Stimulated activated naive CD8-positive, alpha-beta T cell treated with anti-CD3 and anti-CD28 coated beads, Interleukin-15, amount 100 ng/mL, for 72 hours (primary cell): ENCODE data around the gene CCDC138.

ENCODE experiments used
- ATAC-seq: fragments of 150-1000 bp; cut with Tn5 transposase; 2 replicates; pipeline ENCODE4 v1.10.0; 2021; ENCODE audit warnings: mild to moderate bottlenecking, moderate library complexity
- DNase-seq, 2 donors: peaks; one replicate each; pipeline ENCODE4 v3.0.0; 2021 to 2022
- H3K27ac Mint-ChIP-seq, 2 donors: one replicate each; pipeline ENCODE4 v1.8.0; 2022; ENCODE audit warnings: mild to moderate bottlenecking in 2 of 2, mixed read lengths in 2 of 2, moderate library complexity in 2 of 2
- H3K27me3 Mint-ChIP-seq: one replicate; pipeline ENCODE4 v1.8.0; 2022; ENCODE audit warnings: mixed read lengths
- H3K4me1 Mint-ChIP-seq: one replicate; pipeline ENCODE4 v1.8.0; 2022; ENCODE audit warnings: mild to moderate bottlenecking, mixed read lengths
- H3K4me3 Mint-ChIP-seq, 2 donors: one replicate each; pipeline ENCODE4 v1.8.0; 2022; ENCODE audit warnings: mild to moderate bottlenecking in 2 of 2, mixed read lengths in 2 of 2, moderate library complexity in 1 of 2
- H3K9me3 Mint-ChIP-seq, 2 donors: one replicate each; pipeline ENCODE4 v1.8.0; 2022; ENCODE audit warnings: mixed read lengths in 2 of 2

Gene CCDC138

GRCh38 chr2:108854484-108854883 is 67.9 kb downstream of the CCDC138 start:
- Mint-ChIP-seq H3K4me3 (no peak overlapping the region), H3K27me3 (no peaks in the 10 kb centered on the region), H3K27ac (no peak overlapping the region), H3K4me1 (no peaks in the 10 kb centered on the region), H3K9me3 (no peaks in the 10 kb centered on the region)
- no peak for DNase-seq
- ATAC-seq = no peak

GRCh38 chr2:108855194-108855593 is 68.6 kb downstream of the CCDC138 start:
- Mint-ChIP-seq H3K27me3 (no peaks in the 10 kb centered on the region), H3K4me3 (no peak overlapping the region), H3K27ac (no peak overlapping the region), H3K9me3 (no peaks in the 10 kb centered on the region), H3K4me1 (no peaks in the 10 kb centered on the region)
- DNase-seq (no peak), ATAC-seq (peak; percentile 60)

GRCh38 chr2:108858894-108859293 is 72.3 kb downstream of the CCDC138 start:
- Mint-ChIP-seq H3K27me3 (no peaks in the 10 kb centered on the region), H3K27ac (no peak overlapping the region), H3K4me1 (no peaks in the 10 kb centered on the region), H3K4me3 (no peak overlapping the region), H3K9me3 (no peaks in the 10 kb centered on the region)
- ATAC-seq (no peak), DNase-seq (no peak)

- H3K4me3 Mint-ChIP-seq = no peak overlapping the region
- H3K9me3 Mint-ChIP-seq = peaks cover 19 to 22% of the 10 kb centered on the region in 2 donors
- peaks cover 6% of the 10 kb centered on the region for H3K4me1 Mint-ChIP-seq
- H3K27me3 Mint-ChIP-seq = no peaks in the 10 kb centered on the region
- no peak for DNase-seq
- no peak for ATAC-seq
- H3K27ac Mint-ChIP-seq = no peak overlapping the region
Observed at GRCh38 chr2:108866041-108866440, 79.5 kb downstream of the CCDC138 start.

GRCh38 chr2:108868911-108869310 is 82.3 kb downstream of the CCDC138 start:
- Mint-ChIP-seq H3K4me1 (peaks cover 6% of the 10 kb centered on the region), H3K27ac (no peak overlapping the region), H3K27me3 (no peaks in the 10 kb centered on the region), H3K4me3 (no peak overlapping the region), H3K9me3 (peaks cover 24 to 27% of the 10 kb centered on the region in 2 donors)
- ATAC-seq = no peak
- no peak for DNase-seq

- H3K27ac Mint-ChIP-seq = no peak overlapping the region
- H3K4me3 Mint-ChIP-seq = no peak overlapping the region
- peaks cover 6% of the 10 kb centered on the region for H3K4me1 Mint-ChIP-seq
- H3K27me3 Mint-ChIP-seq = no peaks in the 10 kb centered on the region
- peaks cover 24 to 27% of the 10 kb centered on the region in 2 donors for H3K9me3 Mint-ChIP-seq
- no peak for ATAC-seq
- no peak for DNase-seq
Observed at GRCh38 chr2:108869542-108869941, 83.0 kb downstream of the CCDC138 start.

GRCh38 chr2:108870069-108870644 is 83.6 kb downstream of the CCDC138 start:
- Mint-ChIP-seq H3K4me1 (peaks cover 6% of the 10 kb centered on the region), H3K4me3 (no peak overlapping the region), H3K27me3 (no peaks in the 10 kb centered on the region), H3K27ac (no peak overlapping the region), H3K9me3 (peaks cover 24 to 27% of the 10 kb centered on the region in 2 donors)
- ATAC-seq (no peak), DNase-seq (no peak)

- DNase-seq (no peak), ATAC-seq (no peak)
- H3K27ac Mint-ChIP-seq = no peak overlapping the region
- no peaks in the 10 kb centered on the region for H3K4me1 Mint-ChIP-seq
- H3K4me3 Mint-ChIP-seq = no peak overlapping the region
- no peaks in the 10 kb centered on the region for H3K27me3 Mint-ChIP-seq
- peaks cover 17 to 27% of the 10 kb centered on the region in 2 donors for H3K9me3 Mint-ChIP-seq
Observed at GRCh38 chr2:108877506-108877905, 90.9 kb downstream of the CCDC138 start.

GRCh38 chr2:108878276-108878675 is 91.7 kb downstream of the CCDC138 start:
- no peak for ATAC-seq
- H3K9me3 Mint-ChIP-seq = peaks cover 20 to 32% of the 10 kb centered on the region in 2 donors
- no peaks in the 10 kb centered on the region for H3K4me1 Mint-ChIP-seq

GRCh38 chr2:108884619-108885018 is 98.0 kb downstream of the CCDC138 start:
- Mint-ChIP-seq H3K27ac (no peak overlapping the region), H3K9me3 (peaks cover 43 to 48% of the 10 kb centered on the region in 2 donors), H3K4me1 (no peaks in the 10 kb centered on the region), H3K4me3 (no peak overlapping the region), H3K27me3 (no peaks in the 10 kb centered on the region)
- no peak for DNase-seq
- no peak for ATAC-seq

More at GRCh38 chr2:108878276-108878675, 91.7 kb downstream of the CCDC138 start:
- Mint-ChIP-seq H3K27ac (no peak overlapping the region), H3K4me3 (no peak overlapping the region), H3K27me3 (no peaks in the 10 kb centered on the region)
- DNase-seq = no peak

GRCh38 chr2:108889907-108890306 is 103.3 kb downstream of the CCDC138 start:
- Mint-ChIP-seq H3K27ac (no peak overlapping the region), H3K4me3 (no peak overlapping the region), H3K27me3 (no peaks in the 10 kb centered on the region), H3K9me3 (peaks cover 56 to 58% of the 10 kb centered on the region in 2 donors), H3K4me1 (no peaks in the 10 kb centered on the region)
- no peak for ATAC-seq
- DNase-seq = no peak

GRCh38 chr2:108893277-108893676 is 106.7 kb downstream of the CCDC138 start:
- Mint-ChIP-seq H3K4me3 (no peak overlapping the region), H3K4me1 (peaks cover 4% of the 10 kb centered on the region), H3K27ac (no peak overlapping the region), H3K9me3 (peaks cover 42 to 51% of the 10 kb centered on the region in 2 donors), H3K27me3 (no peaks in the 10 kb centered on the region)
- ATAC-seq (no peak), DNase-seq (no peak)

GRCh38 chr2:108894766-108895165 is 108.2 kb downstream of the CCDC138 start:
- peaks cover 31 to 39% of the 10 kb centered on the region in 2 donors for H3K9me3 Mint-ChIP-seq
- ATAC-seq (no peak), DNase-seq (no peak)
- H3K27me3 Mint-ChIP-seq = no peaks in the 10 kb centered on the region
- H3K27ac Mint-ChIP-seq = no peak overlapping the region
- H3K4me1 Mint-ChIP-seq = peaks cover 14% of the 10 kb centered on the region
- no peak overlapping the region for H3K4me3 Mint-ChIP-seq

GRCh38 chr2:108895188-108895587 is 108.6 kb downstream of the CCDC138 start:
- Mint-ChIP-seq H3K27me3 (no peaks in the 10 kb centered on the region), H3K9me3 (peaks cover 29 to 35% of the 10 kb centered on the region in 2 donors), H3K27ac (no peak overlapping the region), H3K4me1 (peaks cover 14% of the 10 kb centered on the region), H3K4me3 (no peak overlapping the region)
- no peak for DNase-seq
- no peak for ATAC-seq

- Mint-ChIP-seq H3K27me3 (no peaks in the 10 kb centered on the region), H3K27ac (no peak overlapping the region), H3K9me3 (peaks cover 15 to 27% of the 10 kb centered on the region in 2 donors), H3K4me3 (no peak overlapping the region), H3K4me1 (peaks cover 14% of the 10 kb centered on the region)
- DNase-seq (no peak), ATAC-seq (no peak)
Observed at GRCh38 chr2:108896741-108897140, 110.2 kb downstream of the CCDC138 start.

GRCh38 chr2:108898315-108899082 is 111.9 kb downstream of the CCDC138 start:
- ATAC-seq = peak; percentile 58

More at GRCh38 chr2:108898315-108899082, 111.9 kb downstream of the CCDC138 start:
- Mint-ChIP-seq H3K4me1 (peaks cover 14% of the 10 kb centered on the region), H3K27ac (peak overlapping the region in 1 of 2 donors; percentile 86), H3K27me3 (no peaks in the 10 kb centered on the region), H3K9me3 (peaks cover 5 to 13% of the 10 kb centered on the region in 2 donors), H3K4me3 (no peak overlapping the region)
- DNase-seq = no peak
